WTC11 (cell line): ENCODE results near the gene RASL12. TPM values are rescaled to one million over a fixed set of nuclear protein-coding genes. Genes with fewer than 3 reads are reported as not detected.

Source experiments
- ATAC-seq: fragments of 200-7000 bp; cut with Tn5 transposase; 2 replicates; pipeline ENCODE4 v1.10.0; 2021; ENCODE audit warnings: mild to moderate bottlenecking, moderate library complexity
- CTCF ChIA-PET: fragments of 300-600 bp; sonication (Branson Sonifier 250); formaldehyde crosslinking; loops from one replicate; lab custom pipeline; 2021; ENCODE audit warnings: antibody characterized with exemption; lab: Charles Lee
- POLR2A ChIA-PET: fragments of 350-600 bp; sonication (Branson Sonifier 250); formaldehyde crosslinking; loops from one replicate; lab custom pipeline; 2021; ENCODE audit warnings: antibody characterized with exemption; lab: Charles Lee
- DNase-seq: peaks from one replicate; pipeline ENCODE4 v3.0.0; 2021; ENCODE audit warnings: low spot score
- H3K27ac Mint-ChIP-seq: 2 replicates; pipeline ENCODE4 v1.8.0; 2021; ENCODE audit warnings: mixed read lengths
- H3K27me3 Mint-ChIP-seq: 2 replicates; pipeline ENCODE4 v1.8.0; 2021; ENCODE audit warnings: low read depth, mild to moderate bottlenecking, moderate library complexity, mixed read lengths
- H3K36me3 Mint-ChIP-seq: 2 replicates; pipeline ENCODE4 v1.8.0; 2021; ENCODE audit warnings: mixed read lengths
- H3K4me1 Mint-ChIP-seq: 2 replicates; pipeline ENCODE4 v1.8.0; 2022; ENCODE audit warnings: mixed read lengths
- H3K4me3 Mint-ChIP-seq: 2 replicates; pipeline ENCODE4 v1.8.0; 2021; ENCODE audit warnings: mild to moderate bottlenecking, moderate library complexity, mixed read lengths
- H3K9me3 Mint-ChIP-seq: 2 replicates; pipeline ENCODE4 v1.8.0; 2021; ENCODE audit warnings: mixed read lengths
- EMX1 ChIP-seq: fragments of 250-450 bp; sonication (Bioruptor Pico); IDR thresholded peaks from 2 replicates; pipeline ENCODE4 v1.8.0; 2021; ENCODE audit warnings: mild to moderate bottlenecking
- ERG ChIP-seq: fragments of 250-450 bp; sonication (Bioruptor Pico); IDR thresholded peaks from 2 replicates; pipeline ENCODE4 v1.8.0; 2021; ENCODE audit warnings: mild to moderate bottlenecking
- FOXP1 ChIP-seq: sonication (generic); formaldehyde crosslinking; IDR thresholded peaks from 2 replicates; pipeline ENCODE4 v1.8.0; 2022; ENCODE audit warnings: missing genetic modification reagents, mild to moderate bottlenecking, moderate library complexity, borderline replicate concordance
- GABPB1 ChIP-seq: sonication (generic); formaldehyde crosslinking; IDR thresholded peaks from 2 replicates; pipeline ENCODE4 v1.8.1; 2023; ENCODE audit warnings: mild to moderate bottlenecking, missing genetic modification reagents
- HMGA2 ChIP-seq: fragments of 250-450 bp; sonication (Bioruptor Pico); IDR thresholded peaks from 2 replicates; pipeline ENCODE4 v1.4.0; 2021; ENCODE audit warnings: mild to moderate bottlenecking, moderate library complexity
- HMGXB4 ChIP-seq: sonication (generic); formaldehyde crosslinking; IDR thresholded peaks from 2 replicates; pipeline ENCODE4 v1.8.1; 2023; ENCODE audit warnings: mild to moderate bottlenecking, moderate library complexity, missing genetic modification reagents
- JUN ChIP-seq: sonication (generic); formaldehyde crosslinking; IDR thresholded peaks from 2 replicates; pipeline ENCODE4 v1.8.0; 2023; ENCODE audit warnings: mild to moderate bottlenecking, missing genetic modification reagents
- MLX ChIP-seq: sonication (generic); formaldehyde crosslinking; IDR thresholded peaks from 2 replicates; pipeline ENCODE4 v1.8.1; 2023; ENCODE audit warnings: mild to moderate bottlenecking, missing genetic modification reagents, moderate library complexity
- MYBL2 ChIP-seq: sonication (generic); formaldehyde crosslinking; IDR thresholded peaks from 2 replicates; pipeline ENCODE4 v1.8.1; 2023; ENCODE audit warnings: mild to moderate bottlenecking, moderate library complexity, missing genetic modification reagents
- NR1H2 ChIP-seq: sonication (generic); formaldehyde crosslinking; IDR thresholded peaks from 2 replicates; pipeline ENCODE4 v1.9.0; 2021; ENCODE audit warnings: mild to moderate bottlenecking, moderate library complexity, missing genetic modification reagents
- NR2C2 ChIP-seq: sonication (generic); formaldehyde crosslinking; IDR thresholded peaks from 2 replicates; pipeline ENCODE4 v1.8.0; 2022; ENCODE audit warnings: mild to moderate bottlenecking, missing genetic modification reagents
- PRDM15 ChIP-seq: sonication (generic); formaldehyde crosslinking; IDR thresholded peaks from 2 replicates; pipeline ENCODE4 v1.8.0; 2022; ENCODE audit warnings: missing genetic modification reagents
- PRRX2 ChIP-seq: fragments of 250-450 bp; sonication (Bioruptor Pico); IDR thresholded peaks from 2 replicates; pipeline ENCODE4 v1.8.0; 2021; ENCODE audit warnings: mild to moderate bottlenecking
- TEAD4 ChIP-seq: sonication (generic); formaldehyde crosslinking; IDR thresholded peaks from 2 replicates; pipeline ENCODE4 v1.8.0; 2022; ENCODE audit warnings: mild to moderate bottlenecking, missing genetic modification reagents
- USF2 ChIP-seq: sonication (generic); formaldehyde crosslinking; IDR thresholded peaks from 2 replicates; pipeline ENCODE4 v1.8.1; 2023; ENCODE audit warnings: mild to moderate bottlenecking, missing genetic modification reagents, moderate library complexity
- ZNF263 ChIP-seq: sonication (generic); formaldehyde crosslinking; IDR thresholded peaks from 2 replicates; pipeline ENCODE4 v1.8.1; 2022; ENCODE audit warnings: low read depth, mild to moderate bottlenecking, moderate library complexity, missing genetic modification reagents
- ZNF423 ChIP-seq: fragments of 250-450 bp; sonication (Bioruptor Pico); IDR thresholded peaks from 2 replicates; pipeline ENCODE4 v2.1.2; 2022; ENCODE audit warnings: mild to moderate bottlenecking, moderate library complexity
- total RNA-seq: library from RNA; stranded (reverse); gene quantifications from 3 replicates; pipeline ENCODE4 v1.2.3, GENCODE V29; 2021
- TF ChIP-seq, protein P1 (sequence below): sonication (generic); formaldehyde crosslinking; conservative IDR thresholded peaks from 2 replicates; pipeline ENCODE4 v1.8.1; 2022; ENCODE audit warnings: mild to moderate bottlenecking, missing genetic modification reagents
- TF ChIP-seq, protein P2 (sequence below): fragments of 250-450 bp; sonication (Bioruptor Pico); IDR thresholded peaks from 2 replicates; pipeline ENCODE4 v1.9.0; 2021; ENCODE audit warnings: mild to moderate bottlenecking
- TF ChIP-seq, protein P3 (sequence below): sonication (generic); formaldehyde crosslinking; IDR thresholded peaks from 2 replicates; pipeline ENCODE4 v1.8.0; 2022; ENCODE audit warnings: mild to moderate bottlenecking, missing genetic modification reagents
- TF ChIP-seq, protein P4 (sequence below): fragments of 250-450 bp; sonication (Bioruptor Pico); IDR thresholded peaks from 2 replicates; pipeline ENCODE4 v1.9.0; 2021; ENCODE audit warnings: mild to moderate bottlenecking, borderline replicate concordance

The RASL12 gene
- total RNA-seq, 1 experiment from 2014 or later, result 5.6 TPM

DNA sequence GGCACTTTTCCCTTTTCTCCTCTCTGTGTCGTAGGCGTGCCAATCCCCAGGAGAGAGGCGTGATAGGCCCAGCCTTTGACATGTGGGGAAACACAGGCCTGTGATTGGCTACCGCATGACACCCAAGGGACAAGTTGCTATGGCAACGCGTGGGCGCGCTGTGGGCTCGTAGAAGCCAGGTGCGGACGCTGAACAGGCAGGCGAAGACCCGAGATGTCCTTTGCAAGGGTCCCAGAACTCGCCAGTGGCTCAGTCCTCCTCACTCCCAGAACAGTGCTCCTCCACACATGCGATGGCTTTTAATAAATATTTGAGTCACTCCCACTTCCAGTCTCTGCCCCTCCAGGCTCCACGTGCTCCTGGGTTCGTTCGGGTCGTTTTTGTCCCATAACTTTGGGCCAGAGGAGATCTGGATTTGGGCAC is 18.4 kb downstream of the RASL12 start (continued):
- TF ChIP-seq USF2 (peak; percentile 93), PRDM15 (CRISPR knock-in tag) (peak; percentile 82), ZNF263 (CRISPR knock-in tag) (no peak), PRRX2 (CRISPR knock-in tag) (no peak), HMGXB4 (CRISPR knock-in tag) (no peak), NR1H2 (CRISPR knock-in tag) (no peak), EMX1 (CRISPR knock-in tag) (no peak), MYBL2 (CRISPR knock-in tag) (no peak), JUN (CRISPR knock-in tag) (no peak)
- TF ChIP-seq, protein P1, sequence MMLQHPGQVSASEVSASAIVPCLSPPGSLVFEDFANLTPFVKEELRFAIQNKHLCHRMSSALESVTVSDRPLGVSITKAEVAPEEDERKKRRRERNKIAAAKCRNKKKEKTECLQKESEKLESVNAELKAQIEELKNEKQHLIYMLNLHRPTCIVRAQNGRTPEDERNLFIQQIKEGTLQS (CRISPR knock-in tag), result no peak
- TF ChIP-seq, protein P2, sequence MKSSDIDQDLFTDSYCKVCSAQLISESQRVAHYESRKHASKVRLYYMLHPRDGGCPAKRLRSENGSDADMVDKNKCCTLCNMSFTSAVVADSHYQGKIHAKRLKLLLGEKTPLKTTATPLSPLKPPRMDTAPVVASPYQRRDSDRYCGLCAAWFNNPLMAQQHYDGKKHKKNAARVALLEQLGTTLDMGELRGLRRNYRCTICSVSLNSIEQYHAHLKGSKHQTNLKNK (CRISPR knock-in tag), result no peak
- TF ChIP-seq, protein P3, sequence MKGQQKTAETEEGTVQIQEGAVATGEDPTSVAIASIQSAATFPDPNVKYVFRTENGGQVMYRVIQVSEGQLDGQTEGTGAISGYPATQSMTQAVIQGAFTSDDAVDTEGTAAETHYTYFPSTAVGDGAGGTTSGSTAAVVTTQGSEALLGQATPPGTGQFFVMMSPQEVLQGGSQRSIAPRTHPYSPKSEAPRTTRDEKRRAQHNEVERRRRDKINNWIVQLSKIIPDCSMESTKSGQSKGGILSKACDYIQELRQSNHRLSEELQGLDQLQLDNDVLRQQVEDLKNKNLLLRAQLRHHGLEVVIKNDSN (CRISPR knock-in tag), result peak; percentile 94

GRCh38 chr15:65048241-65048640 is 19.6 kb downstream of the RASL12 start:
- H3K4me1 Mint-ChIP-seq, result peaks cover 11% of the 10 kb centered on the region; the same call in 1 of the 2 replicates
- H3K27me3 Mint-ChIP-seq, result peaks cover 4% of the 10 kb centered on the region; the same call in 1 of the 2 replicates
- H3K4me3 Mint-ChIP-seq, result no peak overlapping the region
- ChIA-PET CTCF (interaction anchor here (1.5 to 2.1 kb wide), 3 partner anchors 14 to 54 kb away, joined by 4 to 19 read pairs (median 12); no protein-coding TSS in a partner anchor), POLR2A (no interaction called here)
- no peaks in the 10 kb centered on the region for H3K36me3 Mint-ChIP-seq
- no peak for ATAC-seq
- DNase-seq, result no peak
- no peak overlapping the region for H3K27ac Mint-ChIP-seq
- no peaks in the 10 kb centered on the region for H3K9me3 Mint-ChIP-seq
- TF ChIP-seq, protein P4, sequence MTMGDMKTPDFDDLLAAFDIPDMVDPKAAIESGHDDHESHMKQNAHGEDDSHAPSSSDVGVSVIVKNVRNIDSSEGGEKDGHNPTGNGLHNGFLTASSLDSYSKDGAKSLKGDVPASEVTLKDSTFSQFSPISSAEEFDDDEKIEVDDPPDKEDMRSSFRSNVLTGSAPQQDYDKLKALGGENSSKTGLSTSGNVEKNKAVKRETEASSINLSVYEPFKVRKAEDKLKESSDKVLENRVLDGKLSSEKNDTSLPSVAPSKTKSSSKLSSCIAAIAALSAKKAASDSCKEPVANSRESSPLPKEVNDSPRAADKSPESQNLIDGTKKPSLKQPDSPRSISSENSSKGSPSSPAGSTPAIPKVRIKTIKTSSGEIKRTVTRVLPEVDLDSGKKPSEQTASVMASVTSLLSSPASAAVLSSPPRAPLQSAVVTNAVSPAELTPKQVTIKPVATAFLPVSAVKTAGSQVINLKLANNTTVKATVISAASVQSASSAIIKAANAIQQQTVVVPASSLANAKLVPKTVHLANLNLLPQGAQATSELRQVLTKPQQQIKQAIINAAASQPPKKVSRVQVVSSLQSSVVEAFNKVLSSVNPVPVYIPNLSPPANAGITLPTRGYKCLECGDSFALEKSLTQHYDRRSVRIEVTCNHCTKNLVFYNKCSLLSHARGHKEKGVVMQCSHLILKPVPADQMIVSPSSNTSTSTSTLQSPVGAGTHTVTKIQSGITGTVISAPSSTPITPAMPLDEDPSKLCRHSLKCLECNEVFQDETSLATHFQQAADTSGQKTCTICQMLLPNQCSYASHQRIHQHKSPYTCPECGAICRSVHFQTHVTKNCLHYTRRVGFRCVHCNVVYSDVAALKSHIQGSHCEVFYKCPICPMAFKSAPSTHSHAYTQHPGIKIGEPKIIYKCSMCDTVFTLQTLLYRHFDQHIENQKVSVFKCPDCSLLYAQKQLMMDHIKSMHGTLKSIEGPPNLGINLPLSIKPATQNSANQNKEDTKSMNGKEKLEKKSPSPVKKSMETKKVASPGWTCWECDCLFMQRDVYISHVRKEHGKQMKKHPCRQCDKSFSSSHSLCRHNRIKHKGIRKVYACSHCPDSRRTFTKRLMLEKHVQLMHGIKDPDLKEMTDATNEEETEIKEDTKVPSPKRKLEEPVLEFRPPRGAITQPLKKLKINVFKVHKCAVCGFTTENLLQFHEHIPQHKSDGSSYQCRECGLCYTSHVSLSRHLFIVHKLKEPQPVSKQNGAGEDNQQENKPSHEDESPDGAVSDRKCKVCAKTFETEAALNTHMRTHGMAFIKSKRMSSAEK (CRISPR knock-in tag), result no peak
- TF ChIP-seq TEAD4 (CRISPR knock-in tag) (no peak), HMGA2 (CRISPR knock-in tag) (no peak), ERG (CRISPR knock-in tag) (no peak), NR1H2 (CRISPR knock-in tag) (no peak), MLX (CRISPR knock-in tag) (no peak), GABPB1 (CRISPR knock-in tag) (no peak), FOXP1 (CRISPR knock-in tag) (no peak), ZNF423 (CRISPR knock-in tag) (no peak), NR2C2 (CRISPR knock-in tag) (no peak)
- TF ChIP-seq, protein P2 (CRISPR knock-in tag), result no peak
